ENCODE results near the gene GLB1L2. TPM values are rescaled to one million over a fixed set of nuclear protein-coding genes. Genes with fewer than 3 reads are reported as not detected.
A peak's percentile ranks its signal among the peaks of the same experiment; 100 is the strongest.

Gene GLB1L2
- total and polyA plus RNA-seq, 2 experiments from 2014 or later: 3.3 to 12.3 TPM

GRCh38 chr11:134402910-134403309 lies 71.1 kb downstream of the GLB1L2 start:
- no peaks in the 10 kb centered on the region for H3K27me3 ChIP-seq (ENCODE audit: insufficient read depth)
- no peak overlapping the region for H3K27ac ChIP-seq (ENCODE audit: low read depth)
- H4K20me1 ChIP-seq (replicated peaks; ENCODE audit: insufficient read depth): peaks cover 19% of the 10 kb centered on the region; the same call in 1 of the 2 replicates
- Mint-ChIP-seq H3K9me3 (peaks cover 3% of the 10 kb centered on the region; the same call in 1 of the 3 replicates), H3K27me3 (ENCODE audit: insufficient read depth, low read depth, poor library complexity) (peaks cover 7% of the 10 kb centered on the region), H3K27ac (no peak overlapping the region), H3K36me3 (ENCODE audit: low read depth) (peaks cover 18% of the 10 kb centered on the region), H3K4me3 (no peak overlapping the region), H3K4me1 (peaks cover 30% of the 10 kb centered on the region)
- H3F3A ChIP-seq (replicated peaks; ENCODE audit: low read depth): no peaks in the 10 kb centered on the region
- no peak overlapping the region for H2AFZ ChIP-seq
- no peak overlapping the region for H3K4me3 ChIP-seq
- H3K4me2 ChIP-seq: no peak overlapping the region
- H3K4me1 ChIP-seq (ENCODE audit: insufficient read depth): no peaks in the 10 kb centered on the region
- ATAC-seq (peak; percentile 15; the same call in 2 of the 3 replicates), DNase-seq (ENCODE audit: low spot score) (no peak)
- TF ChIP-seq CREB1 (CRISPR knock-in tag; IDR thresholded peaks at IDR 0.05; ENCODE audit: low read depth) (no peak), ZNF114 (CRISPR knock-in tag; IDR thresholded peaks at IDR 0.05) (no peak), STAT1 (IDR thresholded peaks at IDR 0.05; ENCODE audit: unreplicated experiment) (no peak), ETS1 (IDR thresholded peaks at IDR 0.05) (no peak), CTCF (conservative IDR thresholded peaks at IDR 0.05; ENCODE audit: low read depth in 2 of 2) (no peak), REST (IDR thresholded peaks at IDR 0.05; ENCODE audit: unreplicated experiment) (no peak), ZNF331 (CRISPR knock-in tag; IDR thresholded peaks at IDR 0.05; ENCODE audit: low read depth) (no peak), EZH2 (IDR thresholded peaks at IDR 0.05; ENCODE audit: low read depth, unreplicated experiment) (no peak), POLR2AphosphoS5 (IDR thresholded peaks at IDR 0.05; ENCODE audit: low read depth) (no peak), NANOG (IDR thresholded peaks at IDR 0.05; ENCODE audit: borderline replicate concordance) (no peak), ZNF462 (CRISPR knock-in tag; IDR thresholded peaks at IDR 0.05) (no peak), EZH2phosphoT487 (IDR thresholded peaks at IDR 0.05; ENCODE audit: unreplicated experiment) (no peak), JUNB (IDR thresholded peaks at IDR 0.05; ENCODE audit: unreplicated experiment) (no peak)
- H3K36me3 ChIP-seq (ENCODE audit: insufficient read depth): no peaks in the 10 kb centered on the region
- peaks cover 4% of the 10 kb centered on the region; the same call in 1 of the 2 replicates for H3K9me2 ChIP-seq (ENCODE audit: insufficient read depth)
- peaks cover 53% of the 10 kb centered on the region for H3K79me2 ChIP-seq (replicated peaks; ENCODE audit: insufficient read depth)

All from GM23338 (cell line).